ENCODE data around the gene MAT1A. TPM values are rescaled to one million over a fixed set of nuclear protein-coding genes. Genes with fewer than 3 reads are reported as not detected.
"Not testable (repeated sequence)": the region's sequence is repeated elsewhere in the genome, so short reads cannot be mapped to it uniquely, and the experiment has no call there.

The MAT1A gene
- polyA plus RNA-seq, 6 donors from 2014 or later: not detected

GRCh38 chr10:80251703-80252280, 37.7 kb downstream of the MAT1A start:
- H3K27me3 Mint-ChIP-seq: peaks cover 14 to 29% (median 25%) of the 10 kb centered on the region in 3 donors
- not testable (repeated sequence) for H3K4me1 Mint-ChIP-seq; H3K9me3 Mint-ChIP-seq; H3K4me3 Mint-ChIP-seq; ATAC-seq (ENCODE audit: low read depth in 2 of 2); H3K36me3 Mint-ChIP-seq; H3K27ac Mint-ChIP-seq; DNase-seq

GRCh38 chr10:80250399-80250798, 39.1 kb downstream of the MAT1A start:
- H3K27me3 Mint-ChIP-seq: peaks cover 10 to 16% (median 14%) of the 10 kb centered on the region in 3 donors
- H3K27ac Mint-ChIP-seq; H3K36me3 Mint-ChIP-seq; H3K4me3 Mint-ChIP-seq; DNase-seq; H3K4me1 Mint-ChIP-seq; ATAC-seq (ENCODE audit: low read depth in 2 of 2); H3K9me3 Mint-ChIP-seq: not testable (repeated sequence)

- not testable (repeated sequence) for H3K4me3 Mint-ChIP-seq; H3K27ac Mint-ChIP-seq; H3K4me1 Mint-ChIP-seq; H3K36me3 Mint-ChIP-seq; DNase-seq; ATAC-seq (ENCODE audit: low read depth in 2 of 2); H3K9me3 Mint-ChIP-seq
- H3K27me3 Mint-ChIP-seq: peaks cover 10 to 15% (median 14%) of the 10 kb centered on the region in 3 donors
Measured at GRCh38 chr10:80249906-80250305, 39.6 kb downstream of the MAT1A start.

- not testable (repeated sequence) for ATAC-seq (ENCODE audit: low read depth in 2 of 2); H3K4me1 Mint-ChIP-seq; DNase-seq; H3K27ac Mint-ChIP-seq; H3K4me3 Mint-ChIP-seq; H3K9me3 Mint-ChIP-seq; H3K36me3 Mint-ChIP-seq
- peaks cover 9 to 16% (median 10%) of the 10 kb centered on the region in 3 donors for H3K27me3 Mint-ChIP-seq
Measured at GRCh38 chr10:80247611-80248010, 41.8 kb downstream of the MAT1A start.

GRCh38 chr10:80244371-80244770, 45.1 kb downstream of the MAT1A start:
- not testable (repeated sequence) for DNase-seq; H3K9me3 Mint-ChIP-seq; H3K36me3 Mint-ChIP-seq; H3K4me1 Mint-ChIP-seq; ATAC-seq (ENCODE audit: low read depth in 2 of 2); H3K27ac Mint-ChIP-seq; H3K4me3 Mint-ChIP-seq
- H3K27me3 Mint-ChIP-seq: peaks cover 8 to 10% (median 8%) of the 10 kb centered on the region in 3 donors

GRCh38 chr10:80242341-80242740, 47.1 kb downstream of the MAT1A start:
- H3K36me3 Mint-ChIP-seq; ATAC-seq (ENCODE audit: low read depth in 2 of 2); H3K27ac Mint-ChIP-seq; H3K9me3 Mint-ChIP-seq; DNase-seq; H3K4me1 Mint-ChIP-seq; H3K4me3 Mint-ChIP-seq: not testable (repeated sequence)
- H3K27me3 Mint-ChIP-seq: peaks cover 8 to 10% (median 8%) of the 10 kb centered on the region in 3 donors

GRCh38 chr10:80236457-80236856, 53.0 kb downstream of the MAT1A start:
- not testable (repeated sequence) for ATAC-seq (ENCODE audit: low read depth in 2 of 2); H3K27ac Mint-ChIP-seq; H3K36me3 Mint-ChIP-seq; H3K4me1 Mint-ChIP-seq; H3K27me3 Mint-ChIP-seq; H3K4me3 Mint-ChIP-seq; DNase-seq
- peaks cover 0 to 12% (median 5%) of the 10 kb centered on the region in 7 donors for H3K9me3 Mint-ChIP-seq

- not testable (repeated sequence) for H3K36me3 Mint-ChIP-seq, H3K4me3 Mint-ChIP-seq, H3K27ac Mint-ChIP-seq, DNase-seq, H3K4me1 Mint-ChIP-seq, H3K27me3 Mint-ChIP-seq
- peak; percentile 45 to 64 for ATAC-seq (ENCODE audit: low read depth in 2 of 2)
- peaks cover 0 to 12% (median 5%) of the 10 kb centered on the region in 7 donors for H3K9me3 Mint-ChIP-seq
Measured at GRCh38 chr10:80234331-80235235, 54.9 kb downstream of the MAT1A start.

- not testable (repeated sequence) for H3K27ac Mint-ChIP-seq; H3K36me3 Mint-ChIP-seq; DNase-seq; H3K4me3 Mint-ChIP-seq; ATAC-seq (ENCODE audit: low read depth in 2 of 2); H3K27me3 Mint-ChIP-seq; H3K4me1 Mint-ChIP-seq
- H3K9me3 Mint-ChIP-seq: peaks cover 0 to 12% (median 5%) of the 10 kb centered on the region in 7 donors
Measured at GRCh38 chr10:80233871-80234270, 55.6 kb downstream of the MAT1A start.

- not testable (repeated sequence) for H3K27me3 Mint-ChIP-seq, H3K36me3 Mint-ChIP-seq, H3K4me3 Mint-ChIP-seq, DNase-seq, H3K9me3 Mint-ChIP-seq, H3K4me1 Mint-ChIP-seq
- H3K27ac Mint-ChIP-seq: peak overlapping the region in 1 of 6 donors; percentile 21
- peak in 1 of 2 donors; percentile 20 for ATAC-seq (ENCODE audit: low read depth in 2 of 2)
Measured at GRCh38 chr10:80226723-80227122, 62.7 kb downstream of the MAT1A start.

GRCh38 chr10:80223031-80223419, 66.4 kb downstream of the MAT1A start:
- ATAC-seq (ENCODE audit: low read depth in 2 of 2): peak; percentile 16 to 35
- H3K4me1 Mint-ChIP-seq, H3K9me3 Mint-ChIP-seq: not testable (repeated sequence)

More at GRCh38 chr10:80223031-80223419, 66.4 kb downstream of the MAT1A start:
- not testable (repeated sequence) for H3K27me3 Mint-ChIP-seq, H3K36me3 Mint-ChIP-seq, H3K4me3 Mint-ChIP-seq, H3K27ac Mint-ChIP-seq, DNase-seq

All from naive B cell (primary cell).